ENCODE results near the gene UBR4.

DNA sequence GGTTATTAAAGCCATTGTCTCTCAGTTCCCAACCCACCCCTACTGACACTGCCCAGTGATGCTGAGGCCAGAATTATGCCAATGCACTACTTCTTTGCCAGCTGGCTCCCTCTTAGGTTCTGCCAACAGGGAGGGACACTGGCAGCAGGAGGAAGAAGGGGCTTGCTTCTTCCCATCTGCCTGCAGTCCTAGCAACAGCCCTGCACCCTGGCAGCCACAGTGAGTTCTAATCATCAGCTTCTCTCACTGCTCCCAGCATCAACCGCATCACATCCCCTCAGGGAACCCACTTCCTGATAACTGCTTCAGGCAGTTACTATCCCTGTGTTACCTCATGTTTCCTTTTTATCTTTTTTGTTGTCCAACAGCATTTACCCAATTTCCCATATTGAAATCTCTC is 86.2 kb downstream of the UBR4 start:
- TF ChIP-seq, protein P1, sequence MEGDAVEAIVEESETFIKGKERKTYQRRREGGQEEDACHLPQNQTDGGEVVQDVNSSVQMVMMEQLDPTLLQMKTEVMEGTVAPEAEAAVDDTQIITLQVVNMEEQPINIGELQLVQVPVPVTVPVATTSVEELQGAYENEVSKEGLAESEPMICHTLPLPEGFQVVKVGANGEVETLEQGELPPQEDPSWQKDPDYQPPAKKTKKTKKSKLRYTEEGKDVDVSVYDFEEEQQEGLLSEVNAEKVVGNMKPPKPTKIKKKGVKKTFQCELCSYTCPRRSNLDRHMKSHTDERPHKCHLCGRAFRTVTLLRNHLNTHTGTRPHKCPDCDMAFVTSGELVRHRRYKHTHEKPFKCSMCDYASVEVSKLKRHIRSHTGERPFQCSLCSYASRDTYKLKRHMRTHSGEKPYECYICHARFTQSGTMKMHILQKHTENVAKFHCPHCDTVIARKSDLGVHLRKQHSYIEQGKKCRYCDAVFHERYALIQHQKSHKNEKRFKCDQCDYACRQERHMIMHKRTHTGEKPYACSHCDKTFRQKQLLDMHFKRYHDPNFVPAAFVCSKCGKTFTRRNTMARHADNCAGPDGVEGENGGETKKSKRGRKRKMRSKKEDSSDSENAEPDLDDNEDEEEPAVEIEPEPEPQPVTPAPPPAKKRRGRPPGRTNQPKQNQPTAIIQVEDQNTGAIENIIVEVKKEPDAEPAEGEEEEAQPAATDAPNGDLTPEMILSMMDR (IDR thresholded peaks at IDR 0.05; ENCODE audit: poor library complexity) = no peak
- TF ChIP-seq EZH2 (IDR thresholded peaks at IDR 0.05; ENCODE audit: borderline replicate concordance) (no peak), EZH2phosphoT487 (IDR thresholded peaks at IDR 0.05; ENCODE audit: low read depth, severe bottlenecking, unreplicated experiment) (no peak)
